ENCODE measurements around the gene METTL2A.
A peak's percentile ranks its signal among the peaks of the same experiment; 100 is the strongest.
"Not testable (repeated sequence)": the region's sequence is repeated elsewhere in the genome, so short reads cannot be mapped to it uniquely, and the experiment has no call there.

METTL2A gene

DNA sequence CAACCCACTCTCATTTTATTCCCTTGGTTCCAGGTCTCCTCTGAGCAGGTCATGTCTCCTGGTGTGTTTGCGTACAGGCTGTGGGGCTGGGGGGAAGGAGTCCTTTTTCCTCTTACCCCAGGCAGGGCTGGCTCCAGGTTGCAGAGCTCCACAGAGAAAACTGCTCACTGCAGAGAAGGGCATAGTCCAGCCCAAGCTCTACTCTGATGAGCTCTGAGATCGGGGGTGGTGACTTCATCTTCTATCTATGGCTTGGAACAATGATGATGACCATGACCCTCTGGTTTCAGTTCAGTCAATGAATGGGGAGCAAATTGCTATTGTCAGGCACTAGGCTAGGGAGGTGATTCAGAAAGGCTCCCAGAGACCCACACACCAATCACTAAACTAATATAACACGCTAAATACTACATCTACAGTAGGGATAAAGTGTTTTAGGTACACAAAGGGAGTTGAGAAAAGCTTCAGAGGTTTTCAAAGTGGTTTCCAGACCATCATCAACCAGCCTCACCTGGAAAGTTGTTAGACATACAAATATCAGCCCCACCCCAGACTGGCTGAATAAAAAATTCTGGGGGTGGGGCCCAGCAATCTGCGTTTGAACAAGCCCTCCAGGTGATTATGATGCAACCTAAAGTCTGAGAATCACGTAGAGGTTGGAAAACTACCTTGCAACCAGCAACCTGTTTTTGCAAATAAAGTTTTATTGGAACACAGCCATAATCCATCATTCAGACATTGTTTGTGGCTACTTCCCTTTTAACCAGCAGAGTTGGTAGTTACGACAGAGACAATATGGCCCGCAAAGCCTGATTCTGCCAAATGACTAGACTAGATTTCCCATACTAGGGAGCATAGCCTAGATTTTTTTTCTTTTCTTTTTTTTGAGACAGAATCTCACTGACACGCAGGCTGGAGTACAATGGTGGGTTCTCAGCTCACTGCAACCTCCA is 49.6 kb downstream of the METTL2A start:
- DNase-seq, result not testable (repeated sequence)

DNA sequence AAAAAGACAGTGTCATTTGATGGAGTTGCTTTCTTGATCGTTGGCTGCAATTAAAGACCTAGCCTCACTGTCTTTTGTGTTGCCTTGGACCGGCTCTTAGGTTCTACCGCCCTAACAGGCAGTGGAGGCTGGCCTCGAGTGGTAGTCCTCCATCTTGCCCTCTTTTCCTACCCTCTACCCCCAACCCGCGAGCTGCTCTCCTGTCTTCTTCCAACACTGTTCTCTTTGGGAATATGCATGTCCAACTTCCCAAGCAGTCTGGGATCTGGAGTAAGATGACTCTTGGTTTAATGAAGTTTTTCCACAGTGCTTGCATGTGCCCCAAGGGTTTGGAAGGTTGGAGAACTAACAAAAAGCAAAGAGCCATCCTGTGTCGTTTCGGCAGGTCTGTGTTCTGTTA is 53.4 kb downstream of the METTL2A start:
- DNase-seq, result not testable (repeated sequence)

DNA sequence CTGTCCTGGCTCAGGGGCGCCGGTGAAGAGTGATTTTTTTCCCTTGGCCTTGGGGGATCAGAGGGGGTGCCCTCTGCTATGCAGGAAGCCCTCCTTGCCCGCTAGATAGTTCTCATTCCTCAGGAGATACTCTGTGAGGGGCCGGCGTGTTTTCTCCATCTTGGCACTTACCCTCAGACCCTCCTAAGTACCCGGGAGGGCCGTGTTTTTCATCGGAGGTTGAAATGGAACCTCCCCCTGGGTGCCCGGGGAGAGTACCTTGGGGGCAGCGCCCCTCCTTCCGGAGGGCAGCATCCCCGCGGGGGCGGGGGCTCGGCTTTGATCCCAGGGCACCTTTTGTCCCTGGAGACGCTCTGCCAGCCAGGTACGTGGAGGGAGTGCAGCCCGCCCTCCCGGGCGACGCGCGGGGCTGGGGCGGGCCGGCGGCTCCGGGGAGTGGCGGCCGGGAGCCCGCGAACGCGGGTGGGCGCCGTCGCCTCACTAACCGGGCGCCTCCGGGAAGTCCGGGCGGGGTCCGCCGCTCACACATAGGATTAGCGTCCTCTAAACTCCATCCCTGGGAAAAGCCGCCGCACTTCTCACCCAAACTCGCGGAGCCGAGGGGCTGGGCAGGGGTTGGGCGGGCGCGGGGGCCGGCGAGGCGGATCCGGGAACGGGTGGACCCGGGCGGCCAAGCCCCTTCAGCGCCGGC is 54.2 kb downstream of the METTL2A start:
- DNase-seq, result peak; percentile 55

DNA sequence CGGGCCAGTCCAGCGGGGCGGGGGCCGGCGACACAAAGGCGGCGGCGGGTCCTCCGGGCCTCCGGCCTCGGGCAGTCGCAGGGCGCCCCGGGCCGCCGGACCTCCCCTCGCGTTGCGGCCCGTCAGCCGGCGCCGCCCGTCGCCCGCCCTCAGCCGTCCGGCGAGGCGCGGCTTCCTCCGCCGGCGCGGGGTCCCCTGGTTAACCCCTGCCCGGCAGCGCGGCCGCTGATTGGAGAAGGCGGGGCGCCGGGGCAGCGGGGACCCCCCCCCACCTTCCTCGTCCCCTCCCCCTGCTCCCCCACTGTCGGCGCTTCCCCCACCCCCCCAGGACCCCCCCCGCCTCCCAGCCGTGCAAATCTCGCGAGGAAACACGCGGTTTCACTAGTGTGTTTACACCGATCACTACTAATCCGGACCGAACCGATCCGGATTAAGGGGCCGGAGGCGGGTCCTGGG is 54.8 kb downstream of the METTL2A start, which contains the start of gene TLK2:
TSS of gene TLK2 (plus strand) at position 402 of the 456 bp plus-strand sequence. CDS start 2,301 bp downstream, outside the sequence.
- peak; percentile 80 for DNase-seq

DNA sequence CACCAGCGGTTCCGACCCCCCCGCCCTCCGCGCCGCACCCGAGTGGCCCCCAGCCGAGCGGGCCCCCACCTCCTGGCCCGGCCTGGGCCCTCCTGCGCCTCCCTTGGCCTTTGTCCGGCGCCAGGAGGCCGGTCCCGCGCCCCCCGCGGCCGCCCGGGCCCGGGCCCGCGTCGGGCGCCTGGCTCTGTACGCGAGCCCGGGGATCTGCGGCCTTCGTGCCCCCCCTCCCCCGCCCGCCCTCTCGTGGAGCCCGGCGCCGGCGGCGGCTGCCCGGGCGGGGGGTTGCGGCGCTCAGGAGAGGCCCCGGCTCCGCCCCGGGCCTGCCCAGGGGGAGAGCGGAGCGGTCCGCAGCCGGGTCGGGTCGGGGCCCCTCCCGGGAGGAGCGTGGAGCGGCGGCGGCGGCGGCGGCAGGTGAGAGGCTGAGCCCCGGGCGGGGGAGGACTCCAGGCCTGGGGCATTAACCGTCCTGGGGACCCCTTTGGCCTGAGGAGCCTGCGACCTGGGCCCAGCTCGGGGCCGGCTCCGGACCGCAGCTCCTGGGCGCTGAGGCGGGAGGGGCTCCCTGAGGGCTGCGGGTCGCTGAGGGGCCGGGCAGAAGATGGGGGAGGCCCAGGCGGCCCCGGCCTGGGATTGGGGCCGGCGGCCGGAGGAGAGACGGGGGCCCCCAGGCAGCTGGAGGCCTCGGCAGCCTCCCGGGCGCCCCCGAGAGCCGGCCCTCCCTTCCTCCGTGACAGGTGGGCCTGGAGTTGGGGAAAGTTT is 55.4 kb downstream of the METTL2A start:
- DNase-seq, result peak; percentile 46

DNA sequence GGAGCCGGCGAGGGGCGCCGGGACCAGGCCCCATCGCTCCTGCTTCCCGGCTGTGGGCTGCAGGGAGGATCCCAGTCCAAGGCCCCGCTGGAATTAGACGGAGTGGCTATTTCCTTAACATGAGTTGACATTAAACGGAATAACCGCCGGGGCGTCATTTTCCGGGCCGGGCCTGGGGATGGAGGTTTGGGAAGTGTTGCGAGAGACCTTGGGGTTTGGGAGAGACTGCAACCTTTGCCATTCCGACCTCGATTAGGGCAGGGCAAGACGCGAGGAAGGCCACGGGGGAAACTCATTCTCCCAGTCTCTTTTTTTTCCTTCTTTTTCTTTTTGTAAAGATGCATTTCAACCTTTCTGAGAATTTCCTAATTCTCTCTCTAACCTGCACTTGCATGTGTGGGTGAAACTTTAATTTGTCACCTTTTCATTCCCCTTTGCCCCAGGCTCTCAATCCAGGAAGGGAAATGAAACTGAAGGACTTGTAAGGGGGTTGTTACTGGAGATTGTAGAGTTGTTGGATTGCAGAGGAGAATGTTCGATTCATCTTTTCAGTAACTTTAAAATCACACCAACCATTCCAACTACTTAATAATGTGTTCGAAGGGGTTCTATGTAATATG is 56.1 kb downstream of the METTL2A start:
- peak; percentile 39 for DNase-seq

DNA sequence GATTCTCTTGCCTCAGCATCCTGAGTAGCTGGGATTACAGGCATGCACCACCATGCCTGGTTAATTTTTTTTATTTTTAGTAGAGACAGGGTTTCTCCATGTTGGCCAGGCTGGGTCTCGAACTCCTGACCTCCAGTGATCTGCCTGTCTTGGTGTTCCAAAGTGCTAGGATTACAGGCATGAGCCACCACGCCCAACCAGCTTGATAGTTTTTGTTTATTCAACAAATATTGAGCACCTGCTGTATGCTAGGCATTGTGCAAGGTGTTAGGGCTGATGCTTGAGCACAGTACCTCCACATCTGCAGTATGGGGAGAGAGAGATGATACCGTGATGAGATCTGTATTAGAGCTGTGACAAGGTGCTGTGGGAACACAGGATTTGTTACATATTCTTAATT is 58.9 kb downstream of the METTL2A start:
- DNase-seq, result not testable (repeated sequence)

DNA sequence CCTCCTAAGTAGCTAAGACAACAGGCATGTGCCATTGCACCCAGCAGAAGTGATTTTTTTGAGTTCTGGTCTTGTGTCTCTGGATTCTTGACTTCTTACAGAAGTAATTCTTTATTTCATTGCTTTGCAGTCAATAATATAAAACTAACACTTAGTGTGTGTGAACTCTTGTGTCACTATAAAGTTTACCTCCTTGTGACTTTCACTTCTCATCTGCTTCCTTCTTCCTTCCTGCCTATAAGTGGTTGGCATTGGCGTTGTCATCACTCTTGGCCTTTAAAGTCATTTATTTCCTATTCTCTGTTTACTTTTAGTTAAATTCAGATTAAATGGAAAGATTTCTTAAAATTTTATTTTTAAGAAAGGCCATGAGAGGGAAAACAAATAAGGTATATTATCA is 67.3 kb downstream of the METTL2A start:
- not testable (repeated sequence) for DNase-seq

DNA sequence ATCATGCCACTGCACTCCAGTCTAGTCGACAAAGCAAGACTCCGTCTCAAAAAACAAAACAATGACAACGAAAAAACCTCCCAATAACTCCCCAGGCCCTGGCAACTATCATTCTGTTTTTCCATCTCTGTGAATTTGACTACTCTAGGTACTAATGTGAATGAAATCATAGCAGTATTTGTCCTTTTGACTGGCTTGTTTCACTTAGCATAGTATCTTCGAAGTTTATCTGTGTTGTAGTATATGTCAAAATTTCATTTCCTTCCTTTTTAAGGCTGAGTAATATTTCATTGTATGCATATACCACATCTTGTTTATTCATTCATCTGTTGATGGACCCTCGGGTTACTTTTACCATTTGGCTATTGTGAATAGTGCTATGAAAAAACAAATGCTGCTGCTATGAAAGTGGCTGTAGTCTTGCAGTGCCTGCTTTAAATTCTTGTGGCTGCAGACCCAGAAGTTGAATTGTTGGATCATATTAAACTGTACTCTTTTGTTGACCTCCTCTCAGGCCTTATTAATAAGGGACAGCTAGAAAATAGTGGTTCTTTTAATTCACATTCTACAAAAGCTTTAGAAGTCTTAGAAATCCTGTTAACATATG is 69.5 kb downstream of the METTL2A start:
- DNase-seq, result not testable (repeated sequence)

DNA sequence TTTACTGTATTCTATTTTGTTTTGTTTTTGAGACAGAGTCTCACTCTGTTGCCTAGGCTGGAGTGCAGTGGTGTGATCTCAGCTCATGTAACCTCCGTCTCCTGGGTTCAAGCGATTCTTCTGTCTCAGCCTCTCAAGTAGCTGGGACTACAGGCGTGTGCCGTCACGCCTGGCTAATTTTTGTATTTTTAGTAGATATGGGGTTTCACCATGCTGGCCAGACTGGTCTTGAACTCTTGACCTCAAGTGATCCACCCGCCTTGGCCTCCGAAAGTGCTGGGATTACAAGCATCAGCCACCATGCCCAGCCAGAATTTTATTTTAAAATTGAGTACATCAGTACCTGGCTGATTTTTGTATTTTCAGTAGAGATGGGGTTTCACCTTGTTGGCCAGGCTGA is 70.4 kb downstream of the METTL2A start:
- DNase-seq, result not testable (repeated sequence)

DNA sequence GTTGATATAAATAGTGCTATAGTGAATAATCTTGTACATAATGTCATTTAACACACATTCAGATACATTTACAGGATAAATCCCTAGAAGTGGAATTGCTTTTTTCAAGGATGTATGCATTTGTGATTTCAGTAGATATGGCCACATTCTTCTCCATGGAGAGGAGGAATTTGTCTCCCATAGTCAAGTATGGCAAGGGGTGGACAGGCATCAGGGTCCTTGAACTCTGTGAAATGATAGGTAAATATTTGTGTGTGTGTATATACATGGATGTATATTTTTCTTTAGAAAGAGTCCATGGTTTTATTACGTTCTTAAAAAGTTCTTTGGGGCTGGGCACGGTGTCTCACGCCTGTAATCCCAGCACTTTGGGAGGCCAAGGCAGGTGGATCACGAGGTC is 72.6 kb downstream of the METTL2A start:
- DNase-seq, result not testable (repeated sequence)

DNA sequence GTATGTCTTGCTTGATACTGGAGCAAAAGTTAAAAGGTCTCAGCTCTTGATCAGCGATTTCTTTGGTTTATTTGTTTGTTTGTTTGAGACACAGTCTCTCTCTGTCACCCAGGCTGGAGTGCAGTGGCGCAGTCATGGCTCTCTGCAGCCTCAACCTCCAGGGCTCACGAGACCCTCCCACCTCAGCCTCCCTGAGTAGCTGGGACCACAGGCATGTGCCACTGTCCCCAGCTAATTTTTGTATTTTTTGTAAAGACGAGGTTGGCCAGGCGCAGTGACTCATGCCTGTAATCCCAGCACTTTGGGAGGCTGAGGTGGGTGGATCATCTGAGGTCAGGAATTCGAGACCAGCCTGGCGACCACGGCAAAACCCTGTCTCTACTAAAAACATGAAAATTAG is 75.1 kb downstream of the METTL2A start:
- not testable (repeated sequence) for DNase-seq

All from stimulated activated CD8-positive, alpha-beta memory T cell treated with anti-CD3 and anti-CD28 coated beads, Interleukin-4, amount 100 ng/mL, for 48 hours (primary cell).